HEK293 (cell line): Measurements from ENCODE around the gene GOPC.

Experiments
- CTCF ChIP-seq: fragments of 450-650 bp; formaldehyde crosslinking; IDR thresholded peaks from 2 replicates; pipeline ENCODE4 v1.5.1; 2016; ENCODE audit warnings: missing biosample characterization, missing genetic modification characterization
- KLF10 ChIP-seq: fragments of 450-650 bp; IDR thresholded peaks from 2 replicates; pipeline ENCODE4 v1.5.1; 2018; ENCODE audit warnings: missing biosample characterization, mild to moderate bottlenecking, missing genetic modification characterization
- REST ChIP-seq: fragments of 450-650 bp; formaldehyde crosslinking; IDR thresholded peaks from 2 replicates; pipeline ENCODE4 v1.5.1; 2016; ENCODE audit warnings: missing biosample characterization, missing genetic modification characterization
- YY1 ChIP-seq: fragments of 450-650 bp; formaldehyde crosslinking; IDR thresholded peaks from 2 replicates; pipeline ENCODE4 v1.5.1; 2018; ENCODE audit warnings: missing biosample characterization, missing genetic modification characterization
- ZBTB17 ChIP-seq: fragments of 450-650 bp; formaldehyde crosslinking; IDR thresholded peaks from 2 replicates; pipeline ENCODE4 v1.5.1; 2016; ENCODE audit warnings: missing biosample characterization, missing genetic modification characterization
- ZBTB49 ChIP-seq: fragments of 450-650 bp; formaldehyde crosslinking; IDR thresholded peaks from 2 replicates; pipeline ENCODE4 v1.5.1; 2016; ENCODE audit warnings: missing biosample characterization, missing genetic modification characterization, low read depth
- ZNF10 ChIP-seq: fragments of 450-650 bp; formaldehyde crosslinking; IDR thresholded peaks from 2 replicates; pipeline ENCODE4 v1.5.1; 2017; ENCODE audit warnings: missing biosample characterization, missing genetic modification characterization
- ZNF138 ChIP-seq: fragments of 450-650 bp; formaldehyde crosslinking; IDR thresholded peaks from 2 replicates; pipeline ENCODE4 v1.5.1; 2016; ENCODE audit warnings: missing biosample characterization, missing genetic modification characterization, borderline replicate concordance
- ZNF223 ChIP-seq: fragments of 450-650 bp; formaldehyde crosslinking; IDR thresholded peaks from 2 replicates; pipeline ENCODE4 v1.5.1; 2016; ENCODE audit warnings: missing biosample characterization, missing genetic modification characterization
- ZNF274 ChIP-seq, 2 experiments: fragments of 200-500 bp in 1 of 2; fragments of 450-650 bp in 1 of 2; sonication (Bioruptor generic) in 1 of 2; formaldehyde crosslinking in 1 of 2; IDR thresholded peaks; 2 replicates each; pipeline versions ENCODE4 v1.5.1 to v1.6.1; 2014 to 2016; ENCODE audit warnings: borderline replicate concordance in 1 of 2, inconsistent platforms in 1 of 2, low read length in 1 of 2, missing biosample characterization in 1 of 2, missing genetic modification characterization in 1 of 2
- ZNF501 ChIP-seq: fragments of 450-650 bp; formaldehyde crosslinking; IDR thresholded peaks from 2 replicates; pipeline ENCODE4 v1.5.1; 2016; ENCODE audit warnings: missing biosample characterization, missing genetic modification characterization
- ZNF548 ChIP-seq: fragments of 450-650 bp; formaldehyde crosslinking; IDR thresholded peaks from 2 replicates; pipeline ENCODE4 v1.5.1; 2016; ENCODE audit warnings: missing biosample characterization, missing genetic modification characterization
- ZNF639 ChIP-seq: fragments of 450-650 bp; formaldehyde crosslinking; IDR thresholded peaks from 2 replicates; pipeline ENCODE4 v1.5.1; 2016; ENCODE audit warnings: missing biosample characterization, missing genetic modification characterization
- ZNF792 ChIP-seq: fragments of 450-650 bp; formaldehyde crosslinking; IDR thresholded peaks from 2 replicates; pipeline ENCODE4 v1.5.1; 2016; ENCODE audit warnings: missing biosample characterization, missing genetic modification characterization

- TF ChIP-seq CTCF (tag by site-specific recombination): no peak
- TF ChIP-seq ZBTB49: no peak
- no peak for TF ChIP-seq ZNF274 (IDR thresholded peaks at IDR 0.05; ENCODE audit: low read length)
- no peak for TF ChIP-seq ZNF274 (tag by site-specific recombination; IDR thresholded peaks at IDR 0.05; ENCODE audit: borderline replicate concordance)
- TF ChIP-seq ZNF792 (tag by site-specific recombination): no peak
- TF ChIP-seq YY1: no peak
- TF ChIP-seq ZNF501 (tag by site-specific recombination): no peak
- no peak for TF ChIP-seq ZNF639 (tag by site-specific recombination)
- no peak for TF ChIP-seq ZNF548
- TF ChIP-seq ZNF10 (tag by site-specific recombination): no peak
- no peak for TF ChIP-seq ZBTB17 (tag by site-specific recombination)
- TF ChIP-seq ZNF138 (tag by site-specific recombination): no peak
- TF ChIP-seq ZNF223 (tag by site-specific recombination): no peak
- TF ChIP-seq KLF10 (tag by site-specific recombination): no peak
- no peak for TF ChIP-seq REST (tag by site-specific recombination)
Observed at GRCh38 chr6:117544716-117545115, 57.6 kb downstream of the GOPC start.
